Transverse colon (tissue), 3 donors: ENCODE data around the gene OXT.

ENCODE experiments used
- POLR2A ChIP-seq: fragments of 450-650 bp; IDR thresholded peaks from one replicate; pipeline ENCODE4 v1.6.1; 2016; ENCODE audit warnings: antibody characterized with exemption, mild to moderate bottlenecking, moderate library complexity
- POLR2AphosphoS5 ChIP-seq, 3 donors: sonication (generic); formaldehyde crosslinking; IDR thresholded peaks; one replicate each; pipeline ENCODE4 v1.6.1; 2016; ENCODE audit warnings: antibody characterized with exemption in 3 of 3

DNA sequence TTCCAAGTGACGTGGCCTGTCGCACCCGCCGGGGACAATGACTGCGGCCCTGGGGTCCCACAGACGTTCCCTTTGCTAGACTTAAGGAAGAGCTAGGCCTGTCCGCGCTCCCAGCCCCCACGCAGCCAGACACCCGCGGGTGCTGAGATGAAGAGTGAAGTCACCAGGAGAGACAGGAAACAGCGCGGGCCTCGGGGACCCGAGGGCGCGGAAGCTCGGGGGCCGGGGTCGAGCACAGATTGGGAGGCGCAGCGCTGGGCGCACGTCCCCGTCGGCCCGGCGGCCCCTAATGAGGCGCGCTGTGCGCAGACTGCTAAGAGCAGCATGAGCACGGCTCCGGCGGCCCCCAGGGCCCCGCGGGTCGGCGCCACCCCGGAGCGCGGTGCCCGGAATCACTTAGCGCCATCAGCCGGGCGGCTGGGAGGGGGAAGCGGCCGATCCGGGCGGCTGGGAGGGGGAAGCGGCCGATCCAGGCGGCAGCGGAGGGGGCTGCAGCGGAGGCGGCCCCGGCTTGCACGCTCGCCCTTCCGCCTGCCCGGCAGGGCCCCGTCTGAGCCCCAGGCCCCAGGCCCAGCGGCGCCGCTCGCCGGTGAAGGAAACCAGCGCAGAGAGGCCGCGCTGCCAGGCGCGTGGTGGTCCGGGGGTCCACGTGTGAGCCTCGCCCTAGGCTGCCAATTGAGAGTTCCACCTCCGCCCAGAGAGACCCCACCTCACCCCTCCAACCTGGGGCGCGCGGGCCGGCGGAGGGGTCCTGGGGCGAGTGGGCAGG lies 21.4 kb downstream of the OXT start:
- TF ChIP-seq POLR2A (no peak), POLR2AphosphoS5 (IDR thresholded peaks at IDR 0.05) (no peak)
